A172 (cell line): Measurements from ENCODE around the gene ZNF846. TPM values are rescaled to one million over a fixed set of nuclear protein-coding genes. Genes with fewer than 3 reads are reported as not detected.

Experiments used
- total RNA-seq: library from RNA; depleted of rRNA; stranded (reverse); fragments of >200 nt; shearing (Covaris generic); gene quantifications from 2 replicates; pipeline ENCODE4 v1.2.3, GENCODE V29; 2014; rRNA removed

The ZNF846 gene
- total RNA-seq, 1 experiment from 2014 or later = 1.2 TPM

Other genes with a start within 250 kb of the ZNF846 start
- 0.17 TPM in 1 of 2 replicates, not detected in the other for gene ZNF426, start 230.1 kb downstream of the ZNF846 start, total RNA-seq
- 39.4 and 41.5 TPM in 2 replicates for gene ZNF121, start 184.2 kb downstream of the ZNF846 start, total RNA-seq
- 30.1 and 31.4 TPM in 2 replicates for gene ZNF561, start 147.5 kb downstream of the ZNF846 start, total RNA-seq
- gene ZNF562, start 93.6 kb downstream of the ZNF846 start, total RNA-seq = 36.3 and 47.7 TPM in 2 replicates
- gene FBXL12, start 50.3 kb upstream of the ZNF846 start, total RNA-seq = 17.3 and 18.1 TPM in 2 replicates
- gene UBL5, start 59.2 kb upstream of the ZNF846 start, total RNA-seq = 506 and 560 TPM in 2 replicates
- 231 and 232 TPM in 2 replicates for gene PIN1, start 66.6 kb upstream of the ZNF846 start, total RNA-seq
- gene OLFM2, start 167.8 kb upstream of the ZNF846 start, total RNA-seq = 0.77 and 2.2 TPM in 2 replicates
- gene COL5A3, start 241.8 kb upstream of the ZNF846 start, total RNA-seq = 0.02 and 0.22 TPM in 2 replicates
- gene RDH8, start 244.7 kb upstream of the ZNF846 start, total RNA-seq = not detected in 2 replicates